ENCODE results near the gene CYTH1.

CYTH1 gene

GRCh38 chr17:78628547-78629435, 153.3 kb downstream of the CYTH1 start:
- DNase-seq (ENCODE audit: extremely low spot score): no peak
- CTCF ChIA-PET: no interaction called here
- TF ChIP-seq FOXK2 (IDR thresholded peaks at IDR 0.05) (no peak), ELF4 (IDR thresholded peaks at IDR 0.05) (no peak), NFRKB (IDR thresholded peaks at IDR 0.05) (no peak), CTBP1 (IDR thresholded peaks at IDR 0.05; ENCODE audit: borderline replicate concordance) (no peak), SUZ12 (IDR thresholded peaks at IDR 0.05) (no peak), BHLHE40 (IDR thresholded peaks at IDR 0.05; ENCODE audit: borderline replicate concordance) (no peak), LEF1 (IDR thresholded peaks at IDR 0.05; ENCODE audit: borderline replicate concordance) (no peak), ARNT (IDR thresholded peaks at IDR 0.05) (no peak), SP1 (IDR thresholded peaks at IDR 0.05) (no peak), ZNF384 (IDR thresholded peaks at IDR 0.05) (no peak), FOXM1 (IDR thresholded peaks at IDR 0.05; ENCODE audit: borderline replicate concordance) (no peak), HDGF (IDR thresholded peaks at IDR 0.05; ENCODE audit: borderline replicate concordance) (no peak), TARDBP (IDR thresholded peaks at IDR 0.05) (no peak), L3MBTL2 (conservative IDR thresholded peaks at IDR 0.05) (no peak), FOXA1 (IDR thresholded peaks at IDR 0.05) (no peak), PKNOX1 (IDR thresholded peaks at IDR 0.05) (no peak)
- POLR2A ChIA-PET: no interaction called here

GRCh38 chr17:78624324-78625151, 157.5 kb downstream of the CYTH1 start:
- DNase-seq (ENCODE audit: extremely low spot score): no peak
- TF ChIP-seq FOXM1 (IDR thresholded peaks at IDR 0.05; ENCODE audit: borderline replicate concordance) (no peak), ZNF384 (IDR thresholded peaks at IDR 0.05) (no peak), FOXK2 (IDR thresholded peaks at IDR 0.05) (no peak), TARDBP (IDR thresholded peaks at IDR 0.05) (no peak), BHLHE40 (IDR thresholded peaks at IDR 0.05; ENCODE audit: borderline replicate concordance) (no peak), ELF4 (IDR thresholded peaks at IDR 0.05) (no peak), L3MBTL2 (conservative IDR thresholded peaks at IDR 0.05) (no peak), NFRKB (IDR thresholded peaks at IDR 0.05) (no peak), LEF1 (IDR thresholded peaks at IDR 0.05; ENCODE audit: borderline replicate concordance) (no peak), SUZ12 (IDR thresholded peaks at IDR 0.05) (no peak)
- CTCF ChIA-PET: no interaction called here
- POLR2A ChIA-PET: no interaction called here

Data from HEK293T (cell line).